HepG2 (cell line): ENCODE data around the gene PTH2. TPM values are rescaled to one million over a fixed set of nuclear protein-coding genes. Genes with fewer than 3 reads are reported as not detected.

ENCODE experiments used
- BRCA1 ChIP-seq: sonication (generic); formaldehyde crosslinking; IDR thresholded peaks from 2 replicates; pipeline ENCODE4 v1.4.0; 2020; ENCODE audit warnings: missing genetic modification reagents
- CREB1 ChIP-seq, 2 experiments: fragments of 450-650 bp in 1 of 2; IDR thresholded peaks; 2 replicates each; pipeline ENCODE4 v1.6.1; 2016 to 2017; ENCODE audit warnings: control low read depth in 1 of 2, mild to moderate bottlenecking in 1 of 2, missing compliant biosample characterization in 1 of 2, missing genetic modification characterization in 1 of 2
- EP300 ChIP-seq, 3 experiments: sonication (generic) in 1 of 3; formaldehyde crosslinking in 1 of 3; IDR thresholded peaks; 2 replicates each; pipeline versions ENCODE4 v1.5.1 to v1.6.1; 2011 to 2020; ENCODE audit warnings: low read depth in 2 of 3, low read length in 2 of 3, borderline replicate concordance in 1 of 3, improper control_type of control experiment in 1 of 3, mild to moderate bottlenecking in 1 of 3, missing genetic modification reagents in 1 of 3, moderate library complexity in 1 of 3
- MATR3 ChIP-seq: sonication (generic); formaldehyde crosslinking; IDR thresholded peaks from 2 replicates; pipeline ENCODE4 v1.4.0; 2020; ENCODE audit warnings: missing genetic modification reagents
- NCOA5 ChIP-seq: sonication (generic); formaldehyde crosslinking; IDR thresholded peaks from 2 replicates; pipeline ENCODE4 v1.4.0; 2020; ENCODE audit warnings: missing genetic modification reagents
- NRL ChIP-seq: sonication (generic); formaldehyde crosslinking; IDR thresholded peaks from 2 replicates; pipeline ENCODE4 v1.5.0; 2020; ENCODE audit warnings: missing genetic modification reagents, mild to moderate bottlenecking, moderate library complexity, borderline replicate concordance
- PBX2 ChIP-seq: IDR thresholded peaks from 2 replicates; pipeline ENCODE4 v1.6.1; 2016; ENCODE audit warnings: control low read depth
- POLR2AphosphoS5 ChIP-seq: IDR thresholded peaks from 2 replicates; pipeline ENCODE4 v1.6.1; 2012; ENCODE audit warnings: low read depth, low read length
- RFX5 ChIP-seq: IDR thresholded peaks from 2 replicates; pipeline ENCODE4 v1.6.1; 2011; ENCODE audit warnings: low read depth, low read length, improper control_type of control experiment
- SMAD1 ChIP-seq: sonication (generic); formaldehyde crosslinking; IDR thresholded peaks from 2 replicates; pipeline ENCODE4 v1.4.0; 2020; ENCODE audit warnings: missing genetic modification reagents, low read depth, mild to moderate bottlenecking, borderline replicate concordance
- TRAFD1 ChIP-seq: sonication (generic); formaldehyde crosslinking; IDR thresholded peaks from 2 replicates; pipeline ENCODE4 v1.5.1; 2020; ENCODE audit warnings: missing genetic modification reagents, mild to moderate bottlenecking, borderline replicate concordance
- UBTF ChIP-seq: sonication (generic); formaldehyde crosslinking; IDR thresholded peaks from 2 replicates; pipeline ENCODE4 v1.4.0; 2020; ENCODE audit warnings: mild to moderate bottlenecking, missing genetic modification reagents
- ZBTB38 ChIP-seq: sonication (generic); formaldehyde crosslinking; IDR thresholded peaks from 2 replicates; pipeline ENCODE4 v1.5.1; 2020; ENCODE audit warnings: mild to moderate bottlenecking, missing genetic modification reagents
- ZBTB7A ChIP-seq: sonication (generic); formaldehyde crosslinking; IDR thresholded peaks from 2 replicates; pipeline ENCODE4 v1.8.0; 2022; ENCODE audit warnings: mild to moderate bottlenecking, missing genetic modification reagents
- ZNF614 ChIP-seq: IDR thresholded peaks from 2 replicates; pipeline ENCODE4 v1.6.1; 2018; ENCODE audit warnings: missing biosample characterization, missing genetic modification reagents, inconsistent platforms, borderline replicate concordance
- ZNF616 ChIP-seq: sonication (generic); formaldehyde crosslinking; IDR thresholded peaks from 2 replicates; pipeline ENCODE4 v1.5.0; 2020; ENCODE audit warnings: low read depth, mild to moderate bottlenecking, missing genetic modification reagents
- polyA plus RNA-seq, 8 experiments: library from polyadenylated mRNA; depleted of rRNA in 3 of 8; stranded (reverse) in 7 of 8; unstranded in 1 of 8; fragments of >200 nt; fragmentation: Illumina TruSeq in 4 of 8; extraction: Trizol in 4 of 8; gene quantifications; 2 replicates each; pipeline versions ENCODE4 v1.2.1 to v1.2.3, GENCODE V29; 2011 to 2016; ENCODE audit warnings: low read depth in 4 of 8, missing spikeins in 1 of 8, mixed read lengths in 1 of 8; ENCODE audit not compliant: insufficient read depth in 1 of 8
- total RNA-seq, 5 experiments: library from RNA; depleted of rRNA; stranded (reverse); fragments of >200 nt; fragmentation: Illumina TruSeq; extraction: Trizol; gene quantifications; 2 replicates each; pipeline ENCODE4 v1.2.3, GENCODE V29; 2016; ENCODE audit warnings: low read depth in 1 of 5
- TF ChIP-seq, protein P1 (sequence below), 2 experiments: fragments of 450-650 bp in 1 of 2; sonication (generic) in 1 of 2; formaldehyde crosslinking; IDR thresholded peaks; 2 replicates each; pipeline versions ENCODE4 v1.5.0 to v1.8.0; 2020 to 2022; ENCODE audit warnings: mild to moderate bottlenecking in 1 of 2, missing genetic modification reagents in 1 of 2
- TF ChIP-seq, protein P2 (sequence below): IDR thresholded peaks from 2 replicates; pipeline ENCODE4 v1.6.1; 2016; ENCODE audit warnings: low read depth
- TF ChIP-seq, protein P3 (sequence below): sonication (generic); formaldehyde crosslinking; IDR thresholded peaks from 2 replicates; pipeline ENCODE4 v1.5.1; 2020; ENCODE audit warnings: missing genetic modification reagents, mild to moderate bottlenecking, borderline replicate concordance

Gene PTH2
- total and polyA plus RNA-seq, 2 of the 13 experiments (the other 11 are each of a cell fraction or from before 2014, with no cell fraction given), result not detected

DNA sequence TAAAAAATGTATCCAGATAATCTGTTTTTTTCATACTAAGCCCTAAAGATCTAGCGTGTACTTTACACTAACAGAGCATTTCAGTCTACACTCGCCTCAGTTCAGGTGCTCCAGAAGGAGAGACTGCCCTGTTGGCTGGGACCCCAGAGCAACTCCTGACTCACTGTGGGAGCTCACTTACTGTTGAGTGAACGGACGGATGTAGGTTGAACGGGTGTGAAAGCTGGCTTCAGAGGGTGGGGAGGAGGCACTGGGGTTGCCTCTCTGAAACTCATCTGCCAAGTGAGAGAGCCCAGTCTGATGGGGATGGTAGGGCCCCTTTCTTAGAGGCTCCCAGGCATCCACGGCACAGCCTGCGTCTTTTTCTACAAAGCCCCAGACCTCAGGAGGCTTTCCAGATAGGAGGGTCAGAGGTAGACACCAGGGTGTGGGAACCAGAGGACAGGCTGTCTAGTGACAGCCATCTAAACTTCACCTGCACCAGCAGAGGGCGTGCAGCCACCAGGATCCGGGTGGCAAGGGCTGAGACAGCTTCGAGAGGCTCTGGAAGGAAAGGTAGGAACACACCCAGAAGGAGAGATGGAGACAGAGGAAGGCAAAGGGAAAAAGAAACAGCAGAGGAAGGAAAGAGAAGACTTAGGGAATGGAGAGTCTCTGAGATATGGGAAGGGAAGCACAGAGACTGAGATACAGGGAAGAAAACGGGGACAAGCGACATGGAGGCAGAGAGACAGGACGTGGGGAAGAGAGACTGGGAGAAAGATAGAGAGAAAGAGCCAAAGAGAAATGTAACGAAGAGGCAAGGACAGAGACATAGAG is 31.5 kb downstream of the PTH2 start (continued):
- TF ChIP-seq, protein P1, sequence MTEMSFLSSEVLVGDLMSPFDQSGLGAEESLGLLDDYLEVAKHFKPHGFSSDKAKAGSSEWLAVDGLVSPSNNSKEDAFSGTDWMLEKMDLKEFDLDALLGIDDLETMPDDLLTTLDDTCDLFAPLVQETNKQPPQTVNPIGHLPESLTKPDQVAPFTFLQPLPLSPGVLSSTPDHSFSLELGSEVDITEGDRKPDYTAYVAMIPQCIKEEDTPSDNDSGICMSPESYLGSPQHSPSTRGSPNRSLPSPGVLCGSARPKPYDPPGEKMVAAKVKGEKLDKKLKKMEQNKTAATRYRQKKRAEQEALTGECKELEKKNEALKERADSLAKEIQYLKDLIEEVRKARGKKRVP (CRISPR knock-in tag; IDR thresholded peaks at IDR 0.05), result no peak
- TF ChIP-seq, protein P2, sequence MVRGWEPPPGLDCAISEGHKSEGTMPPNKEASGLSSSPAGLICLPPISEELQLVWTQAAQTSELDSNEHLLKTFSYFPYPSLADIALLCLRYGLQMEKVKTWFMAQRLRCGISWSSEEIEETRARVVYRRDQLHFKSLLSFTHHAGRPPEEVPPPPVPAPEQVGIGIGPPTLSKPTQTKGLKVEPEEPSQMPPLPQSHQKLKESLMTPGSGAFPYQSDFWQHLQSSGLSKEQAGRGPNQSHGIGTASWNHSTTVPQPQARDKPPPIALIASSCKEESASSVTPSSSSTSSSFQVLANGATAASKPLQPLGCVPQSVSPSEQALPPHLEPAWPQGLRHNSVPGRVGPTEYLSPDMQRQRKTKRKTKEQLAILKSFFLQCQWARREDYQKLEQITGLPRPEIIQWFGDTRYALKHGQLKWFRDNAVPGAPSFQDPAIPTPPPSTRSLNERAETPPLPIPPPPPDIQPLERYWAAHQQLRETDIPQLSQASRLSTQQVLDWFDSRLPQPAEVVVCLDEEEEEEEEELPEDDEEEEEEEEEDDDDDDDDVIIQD (CRISPR knock-in tag), result no peak
- TF ChIP-seq ZNF616 (CRISPR knock-in tag) (no peak), CREB1 (IDR thresholded peaks at IDR 0.05) (no peak), CREB1 (CRISPR knock-in tag; IDR thresholded peaks at IDR 0.05) (no peak), ZNF614 (CRISPR knock-in tag) (no peak), EP300 (IDR thresholded peaks at IDR 0.05; ENCODE audit: low read depth in 2 of 2, low read length in 2 of 2) (no peak), EP300 (CRISPR knock-in tag; IDR thresholded peaks at IDR 0.05; ENCODE audit: borderline replicate concordance) (no peak), TRAFD1 (CRISPR knock-in tag) (no peak), ZBTB7A (no peak), SMAD1 (no peak), NCOA5 (CRISPR knock-in tag) (no peak), UBTF (CRISPR knock-in tag) (no peak), PBX2 (CRISPR knock-in tag) (0 out of 2 replicates have a peak, but pooled peaks have one; percentile 18), RFX5 (no peak), POLR2AphosphoS5 (no peak), ZBTB38 (CRISPR knock-in tag) (no peak), NRL (no peak), MATR3 (CRISPR knock-in tag) (no peak), BRCA1 (CRISPR knock-in tag) (no peak)
- TF ChIP-seq, protein P3, sequence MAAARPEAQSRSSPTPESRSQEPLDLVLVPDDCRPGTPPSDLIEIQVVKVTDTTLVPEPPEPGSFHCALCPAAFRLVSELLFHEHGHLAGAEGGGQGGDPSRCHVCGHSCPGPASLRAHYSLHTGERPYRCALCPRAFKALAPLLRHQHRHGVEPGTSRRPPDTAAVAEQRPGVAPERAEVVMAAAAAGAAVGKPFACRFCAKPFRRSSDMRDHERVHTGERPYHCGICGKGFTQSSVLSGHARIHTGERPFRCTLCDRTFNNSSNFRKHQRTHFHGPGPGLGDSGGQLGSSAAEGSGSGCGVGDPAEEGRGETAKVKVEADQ (CRISPR knock-in tag), result no peak
